COR-L47 (cell line): ENCODE data around the gene FAM171A1.
"Not testable (repeated sequence)": the region's sequence is repeated elsewhere in the genome, so short reads cannot be mapped to it uniquely, and the experiment has no call there.

Experiments
- DNase-seq: peaks from one replicate; lab custom pipeline; 2025; lab: John Stamatoyannopoulos, UW

The FAM171A1 gene

DNA sequence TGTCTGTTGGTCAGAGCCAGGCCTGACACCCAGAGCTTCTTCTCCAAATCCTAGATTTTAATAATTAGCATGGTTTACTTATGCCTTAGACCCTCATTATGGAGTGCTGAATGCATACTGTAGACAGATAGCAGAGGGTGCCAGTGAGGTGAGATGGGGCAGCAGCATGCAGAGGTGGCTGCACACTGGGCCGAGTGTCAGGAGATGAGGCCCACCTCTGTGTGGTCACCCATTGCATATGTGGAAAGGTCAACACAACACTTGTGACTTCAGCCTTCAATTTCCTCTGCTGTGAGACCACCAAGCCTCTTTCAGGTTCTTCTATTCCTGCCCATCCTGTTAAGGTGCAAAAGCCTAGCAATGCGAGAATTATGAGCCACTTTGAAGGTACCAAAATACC, 162.9 kb downstream of the FAM171A1 start:
- no peak for DNase-seq

DNA sequence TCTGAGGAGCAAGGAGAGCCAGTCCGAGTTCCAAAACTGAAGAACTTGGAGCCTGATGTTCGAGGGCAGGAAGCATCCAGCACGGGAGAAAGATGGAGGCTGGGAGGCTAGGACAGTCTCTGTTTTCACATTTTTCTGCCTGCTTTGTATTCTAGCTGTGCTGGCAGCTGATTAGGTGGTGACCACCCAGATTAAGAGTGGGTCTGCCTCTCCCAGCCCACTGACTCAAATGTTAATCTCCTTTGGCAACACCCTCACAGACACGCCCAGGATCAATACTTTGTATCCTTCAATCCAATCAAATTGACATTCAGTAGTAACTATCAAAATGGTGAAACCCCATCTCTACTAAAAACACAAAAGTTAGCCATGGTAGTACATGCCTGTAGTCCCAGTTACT, 163.7 kb downstream of the FAM171A1 start:
- DNase-seq: not testable (repeated sequence)

- DNase-seq: no peak
Observed at GRCh38 chr10:15202639-15203038, 168.4 kb downstream of the FAM171A1 start.

DNA sequence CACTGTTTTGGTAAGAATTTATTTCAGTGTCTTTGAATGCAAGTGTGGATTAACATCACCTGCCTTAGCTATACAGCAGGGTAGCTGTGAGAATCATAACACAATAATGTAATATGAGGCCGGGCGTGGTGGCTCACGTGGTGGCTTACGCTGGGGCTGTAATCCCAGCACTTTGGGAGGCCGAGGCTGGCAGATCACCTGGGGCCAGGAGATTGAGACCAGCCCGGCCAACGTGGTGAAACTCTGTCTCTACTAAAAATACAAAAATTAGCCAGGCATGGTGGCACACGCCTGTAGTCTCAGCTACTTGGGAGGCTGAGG, 168.8 kb downstream of the FAM171A1 start:
- DNase-seq: not testable (repeated sequence)

DNA sequence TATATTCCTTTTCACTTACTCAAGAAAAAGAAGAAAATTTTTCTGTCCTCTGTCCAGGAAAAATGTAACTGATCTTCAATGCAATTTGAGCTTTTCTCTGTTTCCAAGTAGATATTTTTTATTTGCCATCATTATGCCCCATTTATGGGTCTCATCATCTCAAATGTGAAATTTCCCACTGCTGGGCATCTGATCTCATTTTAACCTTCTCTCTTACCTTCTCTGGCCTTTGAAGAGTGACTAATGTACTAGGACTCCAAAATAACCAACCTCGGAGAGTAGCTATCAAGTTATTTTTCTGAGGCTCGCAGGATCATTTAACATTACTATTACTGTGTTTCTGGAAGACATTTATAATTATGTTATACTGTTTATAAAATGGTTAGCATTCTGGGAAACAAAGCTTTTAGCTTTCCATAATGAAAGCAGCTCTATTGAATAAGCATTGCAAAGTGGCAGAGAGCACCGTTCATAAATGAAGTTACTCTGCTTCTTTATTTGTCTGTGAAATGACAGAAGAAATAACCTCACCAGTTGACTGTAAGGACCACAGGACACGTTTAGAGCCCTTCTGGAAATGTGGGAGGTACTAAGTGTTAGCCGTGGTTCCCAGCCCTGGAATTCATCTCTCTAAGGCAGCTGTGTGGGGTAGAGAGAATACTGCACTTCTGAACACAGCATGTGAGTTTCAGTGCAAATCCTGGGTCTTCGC, 169.3 kb downstream of the FAM171A1 start:
- DNase-seq: no peak

- DNase-seq: no peak
Observed at GRCh38 chr10:15200626-15201025, 170.5 kb downstream of the FAM171A1 start.

DNA sequence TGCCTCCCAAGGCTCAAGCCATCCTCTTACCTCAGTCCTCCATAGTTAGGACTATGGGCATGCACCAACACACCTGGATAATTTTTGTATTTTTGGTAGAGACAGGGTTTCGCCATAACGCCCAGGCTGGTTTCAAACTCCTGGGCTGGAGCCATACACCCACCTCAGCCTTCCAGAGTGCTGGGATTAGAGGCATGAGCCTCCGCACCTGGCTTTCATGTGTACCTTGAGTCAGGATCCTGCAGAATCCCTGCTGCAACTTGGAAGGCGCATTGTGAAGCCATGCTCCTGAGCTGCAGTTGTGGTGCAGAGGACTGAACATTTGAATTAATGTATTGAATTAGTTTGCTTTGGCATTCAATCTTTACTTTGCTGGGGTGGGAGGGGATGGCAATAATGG, 173.2 kb downstream of the FAM171A1 start:
- no peak for DNase-seq

DNA sequence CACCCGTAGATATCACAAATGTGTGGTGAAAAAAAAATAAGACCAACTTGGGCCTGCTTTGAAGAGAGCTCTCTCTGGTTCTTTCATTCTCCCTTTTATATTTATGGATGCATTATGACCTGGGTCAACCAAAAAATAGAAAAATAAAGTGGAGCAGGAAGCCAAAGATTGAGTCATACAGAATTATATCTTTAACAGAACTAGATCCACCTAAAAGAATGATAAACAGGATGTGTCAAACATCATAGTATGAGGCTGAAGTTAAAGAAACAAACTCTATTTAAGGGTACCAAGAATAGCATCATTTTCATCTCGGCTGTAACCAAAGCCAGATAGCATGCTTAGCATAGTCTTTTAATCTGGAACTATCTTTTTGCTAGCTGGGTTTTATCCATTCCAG, 173.8 kb downstream of the FAM171A1 start:
- DNase-seq: no peak

DNA sequence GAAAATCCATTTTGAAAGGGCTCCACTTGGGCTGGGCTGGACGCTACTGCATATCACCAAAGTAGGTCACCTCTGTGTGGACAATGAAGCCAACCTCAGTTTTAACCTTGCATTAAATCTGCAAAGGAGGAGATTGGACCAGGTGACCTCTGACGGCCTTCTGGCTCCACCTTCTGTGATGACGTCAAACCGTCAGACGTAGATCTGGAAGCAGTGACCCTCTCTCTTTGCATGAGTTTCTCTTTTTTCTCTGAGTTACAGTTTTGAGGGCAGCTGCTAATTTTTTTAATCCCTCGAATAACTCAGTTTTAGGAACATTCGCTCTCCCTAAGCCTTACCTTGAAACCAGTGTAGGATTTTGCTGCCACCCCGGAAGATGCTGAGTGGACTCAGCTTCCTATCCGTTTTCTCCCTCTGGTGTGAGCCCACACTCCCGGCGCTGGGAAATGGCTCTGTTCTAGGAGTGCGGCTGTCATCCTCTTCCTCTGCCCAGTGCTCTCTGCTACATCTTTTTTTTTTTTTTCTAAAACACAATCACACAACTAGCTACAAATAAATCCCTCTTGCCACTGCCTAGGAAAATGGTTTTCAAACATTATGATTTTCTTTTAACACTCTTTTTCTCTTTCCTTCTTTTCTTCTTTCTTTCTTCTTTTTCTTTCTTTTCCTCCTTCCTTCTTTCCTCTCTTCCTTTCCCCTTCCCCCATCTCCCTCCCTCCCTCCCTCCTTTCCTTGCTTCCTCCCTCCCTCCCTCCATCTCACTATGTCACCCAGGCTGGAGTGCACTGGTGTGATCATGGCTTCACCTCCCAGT, 174.9 kb downstream of the FAM171A1 start:
- DNase-seq: no peak

DNA sequence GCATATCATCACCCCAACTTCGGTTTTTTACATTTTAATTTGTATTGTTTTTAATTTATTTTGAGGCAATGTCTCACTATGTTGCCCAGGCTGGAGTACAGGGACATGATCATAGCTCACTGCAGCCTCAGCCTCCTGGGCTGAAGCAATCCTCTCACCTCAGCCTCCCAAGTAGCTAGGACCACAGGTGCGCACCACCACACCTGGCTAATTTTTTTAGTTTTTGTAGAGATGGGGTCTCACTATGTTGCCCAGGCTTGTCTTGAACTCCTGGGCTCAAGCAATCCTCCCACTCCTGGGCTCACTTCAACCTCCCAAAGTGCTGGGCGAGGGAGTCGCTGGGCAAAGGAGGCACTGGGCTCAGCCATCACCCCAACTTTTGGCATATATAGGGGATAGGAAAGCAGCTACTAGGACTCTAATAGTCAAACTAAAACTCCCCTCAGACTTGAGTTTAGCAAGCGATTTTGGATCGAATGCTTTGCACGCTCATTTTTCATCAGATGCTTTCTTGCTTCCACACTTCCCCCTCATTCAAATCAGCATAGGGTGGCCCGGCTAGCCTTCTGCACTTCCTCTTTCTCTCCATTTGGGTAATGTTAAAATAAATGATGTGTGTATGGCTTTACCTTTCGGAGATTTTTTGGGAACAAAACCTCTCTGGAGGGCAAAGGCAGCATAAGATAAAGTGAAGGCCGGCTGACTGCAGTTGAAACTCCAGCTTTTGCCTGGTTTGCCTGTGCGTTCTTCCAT, 181.8 kb downstream of the FAM171A1 start:
- DNase-seq: no peak

- DNase-seq: no peak
Observed at GRCh38 chr10:15188603-15189002, 182.5 kb downstream of the FAM171A1 start.

DNA sequence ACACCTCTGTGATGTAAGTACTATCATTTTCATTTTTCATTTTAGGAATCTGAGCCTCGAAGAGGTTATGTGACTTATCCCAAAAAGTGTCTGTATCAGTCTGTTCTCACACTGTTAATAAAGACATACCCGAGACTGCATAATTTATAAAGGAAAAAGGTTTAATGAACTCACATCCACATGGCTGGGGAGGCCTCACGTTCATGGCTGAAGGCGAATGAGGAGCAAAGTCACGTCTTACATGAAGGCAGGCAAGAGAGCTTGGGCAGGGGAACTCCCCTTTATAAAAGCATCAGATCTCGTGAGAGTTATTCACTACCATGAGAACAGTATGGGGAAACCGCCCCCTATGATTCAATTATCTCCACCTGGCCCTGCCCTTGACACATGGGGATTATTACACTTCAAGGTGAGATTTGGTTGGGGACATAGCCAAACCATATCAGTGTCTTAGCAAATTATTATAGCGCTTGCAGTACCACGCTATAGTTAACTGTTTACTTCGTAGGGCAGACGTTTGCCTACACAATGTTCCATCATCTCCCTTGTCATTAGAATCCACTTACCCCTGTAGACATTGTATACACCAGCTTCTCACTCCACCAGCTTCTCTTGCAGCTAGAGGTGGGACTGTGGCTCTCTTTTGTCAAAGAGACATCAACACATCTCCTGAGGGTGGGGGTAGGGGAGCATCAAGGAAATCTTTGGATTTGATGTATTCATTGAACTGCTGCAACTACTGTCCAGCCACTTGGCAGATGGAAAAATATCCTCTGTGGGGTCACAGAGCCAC, 187.2 kb downstream of the FAM171A1 start:
- DNase-seq: no peak

DNA sequence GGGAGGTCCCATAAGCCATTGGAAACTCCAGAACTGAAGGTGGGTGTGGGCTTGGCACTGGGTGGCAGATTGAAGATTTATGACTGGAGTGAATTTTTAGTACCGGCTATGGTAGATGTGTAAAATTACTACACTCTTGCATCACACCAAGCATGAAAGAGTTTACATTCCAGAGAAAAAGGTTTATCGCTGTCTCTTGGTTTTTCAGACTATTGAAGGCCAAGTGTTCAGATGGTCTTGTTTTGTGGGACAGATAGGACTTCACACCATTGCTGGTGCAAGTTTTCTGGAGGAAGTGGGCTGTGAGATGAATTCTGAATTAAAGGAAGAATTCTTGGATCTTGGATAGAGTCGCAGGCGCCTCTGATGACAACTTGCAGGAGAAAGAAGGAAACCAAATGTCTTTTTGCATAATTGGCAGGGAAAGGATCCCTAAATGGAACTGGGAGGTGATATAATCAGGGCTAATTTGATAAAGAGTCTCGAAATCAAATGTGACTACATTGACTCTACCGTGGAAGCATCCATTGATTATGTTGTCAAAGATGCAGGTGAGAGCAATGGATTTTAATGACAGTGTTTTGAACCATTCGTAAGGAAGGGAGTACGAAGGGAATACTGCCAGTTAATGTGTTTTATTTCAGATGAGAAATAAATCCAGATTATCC, 188.4 kb downstream of the FAM171A1 start:
- no peak for DNase-seq

DNA sequence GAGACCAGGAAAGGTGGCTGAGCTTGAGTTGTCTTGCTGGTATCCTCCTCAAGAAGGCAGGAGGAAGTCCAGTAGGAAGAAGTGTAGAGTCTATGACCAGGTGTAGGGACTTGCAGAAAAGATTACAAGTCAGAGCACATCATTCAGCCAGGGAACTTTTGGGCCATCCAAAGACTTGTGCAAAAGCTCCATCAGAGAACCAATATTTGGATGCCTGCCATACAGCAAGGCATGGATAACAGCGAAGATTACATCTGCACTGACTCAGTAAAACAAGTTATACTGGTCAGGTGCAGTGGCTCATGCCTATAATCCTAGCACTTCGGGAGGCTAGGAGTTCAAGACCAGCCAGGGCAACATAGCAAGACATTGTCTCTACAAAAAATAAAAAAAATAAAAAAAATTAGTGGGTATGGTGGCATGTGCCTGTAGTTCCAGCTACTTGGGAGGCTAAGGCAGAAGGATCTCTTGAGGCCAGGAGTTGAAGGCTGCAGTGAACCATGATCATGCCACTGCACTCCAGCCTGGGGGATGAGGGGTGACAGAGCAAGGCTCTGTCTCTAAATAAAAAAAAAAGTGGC, 189.4 kb downstream of the FAM171A1 start:
- DNase-seq: no peak

GRCh38 chr10:15180736-15181135, 190.4 kb downstream of the FAM171A1 start:
- no peak for DNase-seq

GRCh38 chr10:15176269-15176668, 194.8 kb downstream of the FAM171A1 start:
- no peak for DNase-seq

DNA sequence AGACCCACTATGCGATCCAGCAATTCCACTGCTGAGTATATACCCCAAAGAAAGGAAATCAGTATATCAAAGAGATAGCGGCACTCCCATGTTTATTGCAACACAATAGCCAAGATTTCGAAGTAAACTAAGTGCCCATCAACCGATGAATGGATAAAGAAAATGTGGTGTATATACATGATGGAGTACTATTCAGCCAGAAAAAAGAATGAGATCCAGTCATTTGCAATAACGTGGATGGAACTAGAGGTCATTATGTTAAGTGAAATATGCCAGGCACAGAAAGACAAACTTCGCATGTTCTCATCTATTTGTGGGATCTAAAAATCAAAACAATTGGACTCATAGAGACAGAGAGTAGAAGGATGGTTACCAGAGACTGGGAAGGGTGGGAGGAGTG, 195.5 kb downstream of the FAM171A1 start:
- no peak for DNase-seq

DNA sequence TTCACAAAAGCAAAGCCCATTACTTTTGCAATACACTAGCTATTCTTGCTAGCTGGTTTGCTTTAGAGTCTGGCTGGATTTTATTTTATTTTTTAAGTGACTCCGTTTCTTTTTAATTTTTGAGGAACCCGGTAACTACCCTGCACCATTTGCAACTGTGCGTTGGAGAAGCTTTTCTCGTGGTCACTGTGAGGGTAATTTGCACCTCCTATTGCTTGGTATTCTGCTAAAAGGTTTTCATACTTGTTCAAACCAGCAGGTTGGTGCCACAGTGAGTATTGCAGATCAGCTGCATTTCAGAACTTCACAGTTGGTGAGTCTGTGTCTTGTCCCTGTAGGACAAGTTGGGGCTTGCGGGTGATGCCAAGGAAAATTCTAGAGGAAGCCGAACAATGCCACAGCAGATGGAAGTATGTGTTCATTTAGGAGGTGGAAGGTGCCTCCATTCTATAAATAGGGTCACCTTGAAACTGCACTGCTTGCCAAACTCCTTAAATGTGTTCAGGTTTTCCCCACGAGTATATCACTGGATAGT, 198.7 kb downstream of the FAM171A1 start:
- no peak for DNase-seq

- DNase-seq: no peak
Observed at GRCh38 chr10:15169555-15170401, 201.3 kb downstream of the FAM171A1 start.
